Stimulated activated effector memory CD8-positive, alpha-beta T cell treated with anti-CD3 and anti-CD28 coated beads, Interleukin-12 subunit alpha, Interleukin-12 subunit beta, amount 100 ng/mL, for 72 hours (primary cell): ENCODE data around the gene RBM5.

ENCODE experiments used
- ATAC-seq: fragments of 150-1000 bp; cut with Tn5 transposase; 2 replicates; pipeline ENCODE4 v1.10.0; 2021
- DNase-seq, 2 donors: peaks; one replicate each; pipeline ENCODE4 v3.0.0; 2021 to 2022; ENCODE audit warnings: low spot score in 2 of 2
- H3K27ac Mint-ChIP-seq: one replicate; pipeline ENCODE4 v1.8.0; 2022; ENCODE audit warnings: mild to moderate bottlenecking, mixed read lengths
- H3K36me3 Mint-ChIP-seq: one replicate; pipeline ENCODE4 v1.8.0; 2022; ENCODE audit warnings: mild to moderate bottlenecking, mixed read lengths
- H3K4me1 Mint-ChIP-seq: one replicate; pipeline ENCODE4 v1.8.0; 2022; ENCODE audit warnings: mixed read lengths
- H3K4me3 Mint-ChIP-seq: one replicate; pipeline ENCODE4 v1.8.0; 2022; ENCODE audit warnings: mild to moderate bottlenecking, mixed read lengths
- H3K9me3 Mint-ChIP-seq: one replicate; pipeline ENCODE4 v1.8.0; 2022; ENCODE audit warnings: mixed read lengths

RBM5 gene

DNA sequence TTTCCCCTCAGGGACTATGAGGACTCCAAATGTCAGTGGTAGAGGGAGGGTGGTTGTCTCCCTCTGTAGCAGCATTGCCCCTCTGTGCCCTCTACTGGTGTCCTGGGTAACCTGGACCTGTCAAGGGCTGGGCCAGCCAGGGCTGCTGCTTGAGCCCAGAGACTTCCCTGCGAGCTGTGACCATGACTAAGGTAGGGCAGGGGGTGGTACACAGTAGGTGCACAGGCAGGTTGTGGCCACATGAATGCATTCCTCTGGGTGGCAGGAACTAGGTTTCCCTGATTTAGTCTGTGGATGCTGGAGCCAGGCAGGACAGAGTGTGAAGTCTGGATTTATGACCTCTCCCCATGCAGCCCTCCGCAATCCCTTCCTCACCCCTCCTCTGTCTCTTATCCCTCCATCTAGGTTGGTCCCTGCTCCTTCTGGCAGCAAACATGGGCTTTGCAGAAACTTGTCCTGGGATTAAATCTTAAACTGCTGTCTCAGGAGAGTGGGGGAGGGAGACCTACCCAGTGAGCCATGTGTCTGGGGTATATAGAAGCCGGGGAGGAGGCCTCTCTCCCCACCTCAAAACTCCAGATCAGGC is 57.7 kb downstream of the RBM5 start:
- ATAC-seq (no peak), DNase-seq (no peak)
- H3K4me1 Mint-ChIP-seq = no peaks in the 10 kb centered on the region
- no peak overlapping the region for H3K4me3 Mint-ChIP-seq
- no peaks in the 10 kb centered on the region for H3K9me3 Mint-ChIP-seq
- no peak overlapping the region for H3K27ac Mint-ChIP-seq
- H3K36me3 Mint-ChIP-seq = no peaks in the 10 kb centered on the region

- no peak for DNase-seq
- Mint-ChIP-seq H3K36me3 (no peaks in the 10 kb centered on the region), H3K4me1 (no peaks in the 10 kb centered on the region), H3K4me3 (no peak overlapping the region), H3K9me3 (no peaks in the 10 kb centered on the region), H3K27ac (no peak overlapping the region)
- ATAC-seq = no peak
These were observed 58.3 kb downstream of the RBM5 start for GRCh38 chr3:50147016-50147415.

- ATAC-seq = no peak
- no peak overlapping the region for H3K4me3 Mint-ChIP-seq
- H3K27ac Mint-ChIP-seq = no peak overlapping the region
- H3K36me3 Mint-ChIP-seq = no peaks in the 10 kb centered on the region
- no peak for DNase-seq
- H3K4me1 Mint-ChIP-seq = no peaks in the 10 kb centered on the region
- no peaks in the 10 kb centered on the region for H3K9me3 Mint-ChIP-seq
These were observed 58.7 kb downstream of the RBM5 start for GRCh38 chr3:50147447-50147846.

DNA sequence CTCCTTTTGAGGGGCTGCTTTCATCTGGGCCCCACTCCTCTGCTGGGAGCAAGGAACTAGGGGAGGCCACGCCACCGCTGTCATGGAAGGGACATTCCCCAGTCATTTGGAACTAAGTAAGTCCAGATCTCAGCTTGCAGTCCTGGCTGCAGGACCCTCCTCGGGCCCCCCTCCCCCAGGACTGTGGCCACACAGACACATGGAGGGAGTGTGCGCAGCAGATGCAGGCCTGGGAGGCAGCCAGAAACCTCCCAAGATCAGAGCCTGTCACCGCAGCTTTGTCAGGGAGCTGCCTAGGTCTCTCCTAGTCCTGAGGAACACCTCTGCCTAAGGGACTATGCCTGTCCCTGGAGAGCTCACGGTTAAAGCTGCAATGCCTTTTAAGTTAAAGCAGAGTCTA is 59.1 kb downstream of the RBM5 start:
- no peak for DNase-seq
- Mint-ChIP-seq H3K36me3 (no peaks in the 10 kb centered on the region), H3K4me3 (no peak overlapping the region), H3K27ac (no peak overlapping the region), H3K9me3 (no peaks in the 10 kb centered on the region), H3K4me1 (no peaks in the 10 kb centered on the region)
- no peak for ATAC-seq

DNA sequence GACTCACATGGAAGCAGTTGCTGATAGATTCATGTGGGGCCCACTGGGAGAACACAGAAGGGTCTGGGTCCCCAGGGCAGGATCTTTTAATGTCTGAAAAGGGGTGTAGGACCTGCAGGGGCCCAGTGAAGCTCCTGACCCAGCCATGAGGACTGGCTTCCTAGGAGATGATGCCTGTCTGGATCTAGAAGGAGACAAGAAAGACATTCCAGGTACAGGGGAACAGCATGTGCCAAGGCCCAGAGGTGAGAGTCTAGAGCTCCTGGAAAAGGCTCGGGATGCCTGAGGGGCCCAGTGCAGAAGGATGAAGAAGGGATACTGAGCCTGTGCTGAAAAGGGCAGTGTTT is 61.7 kb downstream of the RBM5 start:
- Mint-ChIP-seq H3K27ac (no peak overlapping the region), H3K36me3 (no peaks in the 10 kb centered on the region), H3K4me3 (no peak overlapping the region), H3K9me3 (no peaks in the 10 kb centered on the region), H3K4me1 (peaks cover 7% of the 10 kb centered on the region)
- ATAC-seq (no peak), DNase-seq (no peak)

GRCh38 chr3:50150863-50151686 is 62.4 kb downstream of the RBM5 start:
- H3K4me1 Mint-ChIP-seq = peaks cover 12% of the 10 kb centered on the region

DNA sequence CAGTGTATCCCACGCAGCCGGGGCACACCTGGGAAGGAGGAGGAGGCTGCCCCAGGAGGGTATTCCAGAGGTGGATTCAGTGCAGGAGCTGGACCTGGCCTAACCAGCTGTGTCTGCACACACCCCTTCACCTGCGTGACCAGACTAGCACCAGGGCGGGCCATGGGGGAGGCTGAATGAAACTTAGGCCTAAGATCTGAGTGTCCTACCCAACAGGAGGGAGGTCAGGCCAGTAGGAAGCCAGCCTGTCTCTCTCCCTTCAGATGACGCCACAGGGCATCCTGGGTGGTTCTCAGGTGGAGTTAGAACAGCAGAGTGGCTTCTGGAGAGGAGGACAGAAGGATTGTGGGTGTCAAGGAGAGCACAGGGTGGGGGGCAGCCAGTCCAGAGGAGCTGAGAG is 63.0 kb downstream of the RBM5 start:
- no peak for DNase-seq
- no peak overlapping the region for H3K4me3 Mint-ChIP-seq
- peaks cover 17% of the 10 kb centered on the region for H3K4me1 Mint-ChIP-seq
- no peak overlapping the region for H3K27ac Mint-ChIP-seq
- ATAC-seq = no peak
- H3K36me3 Mint-ChIP-seq = no peaks in the 10 kb centered on the region
- no peaks in the 10 kb centered on the region for H3K9me3 Mint-ChIP-seq

More at GRCh38 chr3:50150863-50151686, 62.4 kb downstream of the RBM5 start:
- ATAC-seq (no peak), DNase-seq (no peak)
- Mint-ChIP-seq H3K9me3 (no peaks in the 10 kb centered on the region), H3K4me3 (no peak overlapping the region), H3K27ac (no peak overlapping the region), H3K36me3 (no peaks in the 10 kb centered on the region)

GRCh38 chr3:50153782-50154475 is 65.2 kb downstream of the RBM5 start:
- Mint-ChIP-seq H3K4me1 (peaks cover 17% of the 10 kb centered on the region), H3K27ac (peak overlapping the region; percentile 69)

DNA sequence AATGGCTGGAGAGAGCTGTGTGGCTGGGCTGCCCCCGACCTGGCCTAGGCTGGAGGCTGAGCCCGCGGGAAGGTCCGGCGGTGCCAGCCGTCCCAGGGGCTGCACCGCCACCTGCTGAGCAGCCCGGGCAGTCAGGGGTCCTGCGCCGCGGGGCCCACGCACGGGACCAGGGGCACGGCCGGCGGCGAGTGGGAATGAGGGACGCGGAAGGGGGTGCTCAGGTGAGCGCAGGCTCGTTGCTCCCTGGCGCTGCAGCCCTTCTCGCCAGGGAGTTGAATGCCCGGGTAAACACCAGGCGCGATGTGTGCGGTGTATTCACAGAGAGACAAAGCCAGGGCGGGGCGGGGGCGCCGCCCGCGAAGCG is 65.7 kb downstream of the RBM5 start:
- Mint-ChIP-seq H3K4me1 (peaks cover 17% of the 10 kb centered on the region), H3K4me3 (peak overlapping the region; percentile 73), H3K27ac (peak overlapping the region; percentile 69), H3K9me3 (no peaks in the 10 kb centered on the region), H3K36me3 (no peaks in the 10 kb centered on the region)
- ATAC-seq (peak; percentile 56), DNase-seq (peak in 1 of 2 donors; percentile 70)

More at GRCh38 chr3:50153782-50154475, 65.2 kb downstream of the RBM5 start:
- ATAC-seq (no peak), DNase-seq (no peak)
- Mint-ChIP-seq H3K9me3 (no peaks in the 10 kb centered on the region), H3K4me3 (peak overlapping the region; percentile 73), H3K36me3 (no peaks in the 10 kb centered on the region)

DNA sequence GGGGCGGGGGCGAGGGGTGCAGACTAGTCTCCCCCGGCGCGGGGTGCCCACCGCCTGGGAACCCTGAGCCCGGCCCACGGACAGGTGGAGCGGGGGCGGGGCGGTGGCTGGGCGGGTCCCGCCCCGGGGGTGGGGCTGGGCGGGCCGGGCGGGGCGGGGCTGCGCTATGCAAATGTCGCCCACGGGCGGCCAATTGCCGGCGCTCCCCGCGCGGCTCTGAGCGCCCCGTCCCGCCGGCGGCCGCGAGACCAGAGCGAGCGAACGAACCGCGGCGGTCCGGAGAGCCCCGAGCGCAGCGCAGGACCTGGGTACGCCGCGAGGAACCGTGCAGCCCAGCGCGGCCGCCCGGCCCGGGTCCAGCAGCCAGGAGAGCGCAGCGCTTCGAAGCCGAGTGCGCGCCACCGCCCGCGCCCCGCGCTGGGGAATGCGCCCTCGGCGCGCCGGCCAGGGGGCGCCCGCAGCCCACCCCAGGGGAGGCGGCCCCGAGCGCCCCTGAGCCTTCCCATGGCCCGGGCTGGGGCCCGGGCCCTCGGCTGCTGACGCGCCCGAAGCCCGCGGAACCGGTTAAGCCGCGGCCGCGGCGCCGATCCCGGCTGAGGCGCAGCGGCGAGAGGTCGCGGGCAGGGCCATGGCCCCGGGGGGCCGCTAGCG is 66.2 kb downstream of the RBM5 start, which contains the start of gene SEMA3F:
Gene SEMA3F (plus strand): TSS at position 485 of the 651 bp plus-strand sequence. CDS start 4,299 bp downstream, outside the sequence.
- peak within 1 kb of the TSS; percentile 69 for H3K27ac Mint-ChIP-seq
- no peaks in the 10 kb centered on the region for H3K36me3 Mint-ChIP-seq
- H3K4me3 Mint-ChIP-seq = peak within 1 kb of the TSS; percentile 73
- DNase-seq (peak; percentile 49 to 73), ATAC-seq (peak; percentile 88)
- H3K9me3 Mint-ChIP-seq = no peaks in the 10 kb centered on the region
- H3K4me1 Mint-ChIP-seq = peaks cover 17% of the 10 kb centered on the region

GRCh38 chr3:50155491-50155878 is 66.8 kb downstream of the RBM5 start:
- peak overlapping the region; percentile 67 for H3K4me3 Mint-ChIP-seq
- H3K9me3 Mint-ChIP-seq = no peaks in the 10 kb centered on the region
- no peak overlapping the region for H3K27ac Mint-ChIP-seq
- H3K36me3 Mint-ChIP-seq = no peaks in the 10 kb centered on the region
- no peak for ATAC-seq
- peaks cover 17% of the 10 kb centered on the region for H3K4me1 Mint-ChIP-seq
- DNase-seq = no peak

- Mint-ChIP-seq H3K9me3 (no peaks in the 10 kb centered on the region), H3K27ac (no peak overlapping the region), H3K36me3 (no peaks in the 10 kb centered on the region), H3K4me1 (peaks cover 17% of the 10 kb centered on the region), H3K4me3 (peak overlapping the region; percentile 67)
- DNase-seq (no peak), ATAC-seq (no peak)
These were observed 67.2 kb downstream of the RBM5 start for GRCh38 chr3:50155891-50156290.

DNA sequence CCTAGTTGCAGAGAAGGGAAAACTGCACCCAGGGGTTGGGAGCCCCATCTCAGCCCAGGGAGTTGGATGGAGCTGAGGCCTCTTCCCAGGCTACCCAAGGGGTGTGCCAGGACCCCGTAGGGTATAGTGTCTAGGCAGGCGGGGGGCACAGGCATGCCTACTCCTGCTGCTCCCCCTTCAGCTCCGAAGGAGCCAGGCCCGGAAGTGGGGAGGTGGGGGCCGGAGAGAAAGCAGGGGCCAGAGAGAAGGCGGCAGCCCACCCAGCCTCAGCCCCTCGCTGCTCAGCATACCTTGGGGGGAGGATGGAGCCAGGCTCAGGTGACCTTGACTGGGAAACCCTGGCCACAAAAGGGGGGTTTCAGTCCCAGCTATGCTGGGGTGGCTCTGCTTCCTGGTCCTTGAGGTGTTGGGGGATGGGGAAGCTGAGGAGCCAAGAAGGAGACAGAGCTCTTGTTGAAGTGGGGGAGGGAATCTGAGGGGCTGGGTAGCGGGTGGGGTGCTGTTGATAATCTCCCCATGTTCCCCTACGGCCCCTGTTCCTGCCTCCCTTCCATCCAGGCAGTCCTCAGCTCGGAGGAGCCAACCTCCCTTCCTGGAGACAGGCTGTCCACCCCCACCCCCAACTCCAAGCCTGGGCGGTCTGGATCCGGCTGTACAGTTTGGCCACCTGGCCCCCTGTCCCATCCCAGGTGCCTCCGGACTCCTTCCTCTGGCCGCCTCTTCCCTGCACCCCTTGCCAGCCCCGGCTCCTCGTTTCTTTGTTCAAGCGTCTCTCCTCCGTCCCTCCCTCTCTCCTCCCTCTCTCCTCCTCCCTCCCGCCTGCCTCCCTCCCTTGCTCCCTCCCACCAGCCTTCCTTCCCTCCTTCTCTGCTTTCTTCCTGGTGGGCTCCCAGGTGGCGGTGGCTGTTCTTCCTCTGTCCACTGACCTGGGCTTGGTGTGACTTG is 68.1 kb downstream of the RBM5 start:
- Mint-ChIP-seq H3K27ac (no peak overlapping the region), H3K4me1 (peaks cover 17% of the 10 kb centered on the region)
- no peak for ATAC-seq

GRCh38 chr3:50157827-50158529 is 69.3 kb downstream of the RBM5 start:
- no peak overlapping the region for H3K4me3 Mint-ChIP-seq

More for the DNA sequence above, 68.1 kb downstream of the RBM5 start:
- H3K36me3 Mint-ChIP-seq = no peaks in the 10 kb centered on the region
- no peak overlapping the region for H3K4me3 Mint-ChIP-seq
- no peaks in the 10 kb centered on the region for H3K9me3 Mint-ChIP-seq
- no peak for DNase-seq

More at GRCh38 chr3:50157827-50158529, 69.3 kb downstream of the RBM5 start:
- Mint-ChIP-seq H3K4me1 (peaks cover 17% of the 10 kb centered on the region), H3K9me3 (no peaks in the 10 kb centered on the region), H3K27ac (no peak overlapping the region), H3K36me3 (no peaks in the 10 kb centered on the region)
- DNase-seq (no peak), ATAC-seq (no peak)
